SK-N-SH treated with all-trans-retinoic acid at 6 μM for 48 hours (cell line): ENCODE measurements around the gene TIMP2.

Experiments
- CSDC2 ChIP-seq: fragments of 250-450 bp; sonication (Bioruptor Pico); IDR thresholded peaks from 2 replicates; pipeline ENCODE4 v1.5.0; 2020; ENCODE audit warnings: mild to moderate bottlenecking, moderate library complexity
- ESRRG ChIP-seq: fragments of 250-450 bp; sonication (Bioruptor Pico); IDR thresholded peaks from 2 replicates; pipeline ENCODE4 v1.6.1; 2021; ENCODE audit warnings: mild to moderate bottlenecking
- PATZ1 ChIP-seq: fragments of 250-450 bp; sonication (Bioruptor Pico); IDR thresholded peaks from 2 replicates; pipeline ENCODE4 v1.8.0; 2020; ENCODE audit warnings: mild to moderate bottlenecking, moderate library complexity, borderline replicate concordance
- PPARA ChIP-seq: fragments of 250-450 bp; sonication (Bioruptor Pico); IDR thresholded peaks from 2 replicates; pipeline ENCODE4 v1.5.0; 2020; ENCODE audit warnings: mild to moderate bottlenecking, borderline replicate concordance
- RARB ChIP-seq: fragments of 250-450 bp; sonication (Bioruptor Pico); IDR thresholded peaks from 2 replicates; pipeline ENCODE4 v1.8.0; 2021; ENCODE audit warnings: mild to moderate bottlenecking, moderate library complexity
- TCF4 ChIP-seq: fragments of 250-450 bp; sonication (Bioruptor Pico); IDR thresholded peaks from 2 replicates; pipeline ENCODE4 v1.8.0; 2021; ENCODE audit warnings: mild to moderate bottlenecking, moderate library complexity, borderline replicate concordance
- TOX ChIP-seq: fragments of 250-450 bp; sonication (Bioruptor Pico); IDR thresholded peaks from 2 replicates; pipeline ENCODE4 v1.8.0; 2021; ENCODE audit warnings: mild to moderate bottlenecking, moderate library complexity, borderline replicate concordance
- TSHZ2 ChIP-seq: fragments of 250-450 bp; sonication (Bioruptor Pico); IDR thresholded peaks from 2 replicates; pipeline ENCODE4 v1.5.0; 2020; ENCODE audit warnings: mild to moderate bottlenecking, moderate library complexity
- ZFP3 ChIP-seq: fragments of 250-450 bp; sonication (Bioruptor Pico); IDR thresholded peaks from 2 replicates; pipeline ENCODE4 v1.5.0; 2020; ENCODE audit warnings: mild to moderate bottlenecking, moderate library complexity
- ZFP30 ChIP-seq: fragments of 450-650 bp; formaldehyde crosslinking; IDR thresholded peaks from 2 replicates; pipeline ENCODE4 v1.5.0; 2022; ENCODE audit warnings: mild to moderate bottlenecking, moderate library complexity
- ZNF565 ChIP-seq: fragments of 450-650 bp; formaldehyde crosslinking; conservative IDR thresholded peaks from 2 replicates; pipeline ENCODE4 v1.5.0; 2020; ENCODE audit warnings: low read depth, mild to moderate bottlenecking, moderate library complexity
- ZNF70 ChIP-seq: fragments of 450-650 bp; formaldehyde crosslinking; IDR thresholded peaks from 2 replicates; pipeline ENCODE4 v1.5.0; 2020; ENCODE audit warnings: mild to moderate bottlenecking, moderate library complexity
- ZNF8 ChIP-seq: fragments of 450-650 bp; formaldehyde crosslinking; IDR thresholded peaks from 2 replicates; pipeline ENCODE4 v1.5.0; 2020; ENCODE audit warnings: mild to moderate bottlenecking, moderate library complexity
- TF ChIP-seq, protein P1 (sequence below): fragments of 250-450 bp; sonication (Bioruptor Pico); IDR thresholded peaks from 2 replicates; pipeline ENCODE4 v1.5.1; 2021; ENCODE audit warnings: mild to moderate bottlenecking, moderate library complexity

GRCh38 chr17:78806451-78806850 is 118.7 kb downstream of the TIMP2 start:
- no peak for TF ChIP-seq ZNF70 (CRISPR knock-in tag)
- no peak for TF ChIP-seq ZNF565 (CRISPR knock-in tag)
- TF ChIP-seq PATZ1 (CRISPR knock-in tag): no peak
- TF ChIP-seq TOX (CRISPR knock-in tag): no peak
- no peak for TF ChIP-seq RARB (CRISPR knock-in tag)
- TF ChIP-seq, protein P1, sequence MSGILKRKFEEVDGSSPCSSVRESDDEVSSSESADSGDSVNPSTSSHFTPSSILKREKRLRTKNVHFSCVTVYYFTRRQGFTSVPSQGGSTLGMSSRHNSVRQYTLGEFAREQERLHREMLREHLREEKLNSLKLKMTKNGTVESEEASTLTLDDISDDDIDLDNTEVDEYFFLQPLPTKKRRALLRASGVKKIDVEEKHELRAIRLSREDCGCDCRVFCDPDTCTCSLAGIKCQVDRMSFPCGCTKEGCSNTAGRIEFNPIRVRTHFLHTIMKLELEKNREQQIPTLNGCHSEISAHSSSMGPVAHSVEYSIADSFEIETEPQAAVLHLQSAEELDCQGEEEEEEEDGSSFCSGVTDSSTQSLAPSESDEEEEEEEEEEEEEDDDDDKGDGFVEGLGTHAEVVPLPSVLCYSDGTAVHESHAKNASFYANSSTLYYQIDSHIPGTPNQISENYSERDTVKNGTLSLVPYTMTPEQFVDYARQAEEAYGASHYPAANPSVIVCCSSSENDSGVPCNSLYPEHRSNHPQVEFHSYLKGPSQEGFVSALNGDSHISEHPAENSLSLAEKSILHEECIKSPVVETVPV (CRISPR knock-in tag): no peak
- TF ChIP-seq TCF4 (CRISPR knock-in tag): no peak
- TF ChIP-seq CSDC2: no peak
- TF ChIP-seq ZFP30 (CRISPR knock-in tag): no peak
- no peak for TF ChIP-seq ESRRG (CRISPR knock-in tag)
- no peak for TF ChIP-seq PPARA
- TF ChIP-seq TSHZ2 (CRISPR knock-in tag): no peak
- TF ChIP-seq ZNF8 (CRISPR knock-in tag): no peak
- TF ChIP-seq ZFP3 (CRISPR knock-in tag): no peak
